NCI-H82 treated with DMSO at 0.1 percent for 48 hours (cell line): ENCODE results near the gene CIAO3.

Experiments used
- DNase-seq: peaks from one replicate; lab custom pipeline; 2025; ENCODE audit not compliant: unreplicated experiment; lab: John Stamatoyannopoulos, UW

CIAO3 gene

GRCh38 chr16:736936-737481 lies 3.8 kb downstream of the CIAO3 start:
- DNase-seq: no peak

DNA sequence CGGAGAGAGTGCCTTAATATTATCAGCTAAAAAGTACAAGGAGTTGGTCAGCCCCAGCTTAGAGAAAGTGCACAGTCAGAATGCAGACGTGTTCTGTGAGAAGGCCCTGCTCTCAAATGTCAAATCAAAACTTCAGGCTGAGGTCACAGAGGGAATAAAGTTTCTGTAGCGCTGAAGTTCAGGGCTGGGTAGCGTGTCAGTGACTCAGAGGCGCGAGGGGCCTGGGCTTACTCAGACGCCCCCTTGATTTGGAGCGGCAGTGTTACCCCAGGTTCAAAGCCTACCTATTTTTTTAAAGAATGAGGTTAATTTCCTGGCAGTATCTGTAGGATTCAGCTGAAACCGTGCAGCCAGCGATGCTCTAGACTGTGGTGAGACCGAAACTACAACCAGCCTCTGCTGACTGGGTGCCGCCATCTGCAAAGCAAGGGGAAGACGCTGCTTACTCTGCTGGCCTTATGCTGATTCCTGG lies 4.8 kb downstream of the CIAO3 start:
- no peak for DNase-seq

DNA sequence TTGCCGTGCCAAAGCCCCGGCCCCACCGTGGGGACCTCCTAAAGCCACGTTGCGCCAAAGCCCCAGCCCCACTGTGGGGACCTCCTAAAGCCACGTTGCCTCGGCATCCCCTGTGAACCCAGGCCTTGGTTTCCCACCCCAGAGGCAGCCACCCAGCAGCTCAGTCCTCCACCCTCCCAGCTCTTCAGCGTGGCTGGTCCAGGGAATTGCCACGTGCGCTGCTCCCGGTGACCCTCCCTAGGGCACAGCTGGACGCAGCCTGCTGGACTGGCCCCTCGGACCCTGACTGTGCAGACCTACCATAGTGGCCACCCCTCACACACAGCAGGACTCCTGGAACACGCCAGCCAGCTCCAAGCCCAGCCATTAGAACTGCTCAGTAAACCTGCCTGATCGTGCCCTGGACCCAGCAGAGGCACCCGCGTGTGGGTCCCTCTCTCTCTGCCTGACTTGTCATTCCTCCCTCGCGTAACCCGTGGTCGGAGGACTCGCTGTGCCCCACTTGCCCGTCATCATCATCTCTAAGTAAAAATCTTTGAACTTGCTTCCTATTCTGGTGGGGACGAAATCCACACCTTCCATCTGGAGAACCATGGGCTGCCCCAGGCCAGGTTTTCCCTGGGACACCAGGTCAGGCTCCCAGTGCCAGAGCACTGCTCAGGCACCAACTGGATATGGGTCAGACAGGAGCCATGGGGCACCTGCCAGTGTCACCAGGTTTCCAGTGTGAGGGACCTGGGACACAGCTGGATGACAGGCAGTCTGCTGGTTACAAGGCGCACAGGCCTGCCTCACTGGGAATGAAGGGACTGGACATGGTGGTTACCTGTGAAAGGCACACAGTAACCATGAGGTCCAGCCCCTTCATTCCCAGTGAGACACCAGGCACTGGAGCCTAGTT lies 5.6 kb downstream of the CIAO3 start:
- no peak for DNase-seq

- DNase-seq: no peak
These were observed 6.4 kb downstream of the CIAO3 start for GRCh38 chr16:734208-734980.

GRCh38 chr16:733382-734207 lies 7.2 kb downstream of the CIAO3 start:
- DNase-seq: no peak

DNA sequence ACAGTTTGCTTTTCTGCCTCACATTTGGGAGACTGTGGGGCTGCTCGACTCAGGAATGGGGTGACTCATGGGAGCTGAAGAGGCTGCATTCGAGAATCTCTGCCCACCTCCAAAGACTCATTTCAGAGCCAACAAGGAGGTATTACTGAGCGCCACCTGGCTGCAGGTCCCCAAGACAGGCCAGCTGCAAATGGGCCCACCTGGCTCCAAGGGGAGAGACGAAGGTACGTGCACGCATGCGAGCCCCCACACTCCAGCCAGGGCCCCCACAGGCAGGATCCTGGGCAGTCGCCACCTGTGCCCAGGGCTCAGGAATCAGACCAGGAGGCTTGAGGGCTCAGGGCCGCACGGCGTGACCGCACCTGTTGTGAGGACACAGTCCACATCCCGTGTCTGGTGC lies 7.9 kb downstream of the CIAO3 start:
- DNase-seq: no peak

DNA sequence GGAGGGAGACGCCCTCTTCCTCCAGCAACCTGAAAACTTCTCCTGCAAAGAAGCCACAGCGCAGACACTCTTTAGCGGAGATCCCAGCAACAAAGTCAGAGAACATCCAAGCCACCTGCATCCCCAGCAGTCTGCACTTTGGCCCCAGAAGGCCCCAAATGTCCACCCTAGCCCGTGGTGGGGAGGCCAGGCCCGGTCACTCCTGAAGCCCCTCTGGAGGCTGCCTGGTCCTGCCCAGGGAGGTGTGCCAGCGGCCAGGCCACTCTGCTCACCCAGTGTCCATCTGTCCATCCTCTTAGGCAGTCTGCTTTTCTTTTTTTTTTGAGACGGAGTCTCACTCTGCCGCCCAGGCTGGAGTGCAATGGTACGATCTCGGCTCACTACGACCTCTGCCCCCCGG lies 8.5 kb downstream of the CIAO3 start:
- no peak for DNase-seq

GRCh38 chr16:730666-731509 lies 9.9 kb downstream of the CIAO3 start:
- DNase-seq: no peak

DNA sequence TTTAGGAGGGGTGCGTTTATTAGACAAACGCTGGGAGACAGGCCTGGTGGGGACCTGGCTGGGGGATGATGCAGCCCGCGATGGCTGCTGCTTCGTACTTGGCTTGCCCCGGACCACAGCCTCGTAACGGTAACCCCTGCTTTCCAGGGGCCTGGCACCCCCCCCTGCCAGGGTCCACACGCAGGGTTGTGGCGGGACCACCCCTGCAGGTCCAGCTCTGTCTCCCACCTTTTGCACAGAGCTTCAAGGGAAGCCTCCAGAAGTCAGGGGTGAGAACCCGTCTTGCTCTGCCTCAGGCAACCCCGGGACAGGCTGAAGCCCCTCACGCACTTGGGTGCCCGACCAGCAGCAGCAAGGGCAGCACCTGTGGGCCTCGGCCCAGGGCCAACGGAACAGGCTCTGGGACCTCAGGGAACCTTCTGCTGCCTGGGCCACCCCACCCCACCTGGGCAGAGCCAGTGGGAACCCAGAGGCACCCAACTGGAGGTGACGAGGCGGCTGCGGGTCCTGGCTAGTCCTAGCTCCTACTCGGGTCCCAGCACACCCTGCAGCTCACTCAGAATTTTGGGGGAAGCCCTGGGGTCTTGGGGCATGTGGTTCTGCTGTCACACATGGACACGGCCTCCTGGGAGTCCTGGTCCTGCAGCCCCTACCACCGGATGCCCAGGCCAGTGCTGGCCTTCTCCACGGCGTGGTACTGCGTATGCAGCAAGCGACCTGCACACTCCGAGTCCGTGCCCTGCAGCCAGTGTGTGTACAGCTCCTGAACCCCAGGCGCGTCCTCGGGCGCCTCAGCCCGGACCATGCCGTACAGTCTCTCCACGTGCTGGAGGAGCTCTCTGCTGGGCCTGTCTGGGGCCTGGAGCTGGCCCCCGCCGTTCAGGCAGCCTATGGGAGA lies 10.8 kb downstream of the CIAO3 start:
- DNase-seq: no peak

DNA sequence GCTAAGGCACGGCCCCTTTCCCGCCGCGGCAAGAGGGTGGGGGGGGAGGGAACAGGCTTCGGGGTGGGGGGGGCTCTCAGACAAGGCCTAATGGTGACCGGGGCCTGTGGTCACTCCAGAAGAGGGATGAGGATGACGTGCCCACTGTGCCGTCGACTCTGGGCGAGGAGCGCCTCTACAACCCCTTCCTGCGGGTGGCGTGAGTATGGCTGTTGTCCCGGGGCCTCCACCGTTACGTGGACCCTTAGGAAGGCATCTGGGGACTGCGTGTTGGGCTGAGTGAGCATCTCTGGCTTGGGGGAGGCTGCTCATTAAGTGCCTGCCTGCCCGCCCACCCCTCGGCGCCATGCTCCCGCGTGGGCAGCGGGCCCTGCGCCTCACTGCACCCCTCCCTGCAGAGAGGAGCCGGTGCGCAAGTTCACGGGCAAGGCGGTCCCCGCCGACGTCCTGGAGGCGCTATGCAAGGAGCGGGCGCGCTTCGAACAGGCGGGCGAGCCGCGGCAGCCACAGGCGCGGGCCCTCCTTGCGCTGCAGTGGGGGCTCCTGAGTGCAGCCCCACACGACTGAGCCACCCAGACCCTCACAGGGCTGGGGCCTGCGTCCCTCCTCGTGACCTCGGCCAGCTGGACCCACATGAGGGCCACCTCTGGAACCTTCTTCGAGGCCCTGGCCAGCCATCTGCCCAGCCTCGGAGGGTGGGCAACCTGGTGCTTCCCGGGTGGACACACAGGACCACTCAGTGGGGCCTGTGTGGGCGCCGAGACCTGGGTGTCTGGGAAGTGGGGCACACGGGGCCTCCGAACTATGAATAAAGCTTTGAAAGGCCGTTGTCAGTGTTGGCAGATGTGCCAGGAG lies 11.7 kb downstream of the CIAO3 start:
- no peak for DNase-seq

DNA sequence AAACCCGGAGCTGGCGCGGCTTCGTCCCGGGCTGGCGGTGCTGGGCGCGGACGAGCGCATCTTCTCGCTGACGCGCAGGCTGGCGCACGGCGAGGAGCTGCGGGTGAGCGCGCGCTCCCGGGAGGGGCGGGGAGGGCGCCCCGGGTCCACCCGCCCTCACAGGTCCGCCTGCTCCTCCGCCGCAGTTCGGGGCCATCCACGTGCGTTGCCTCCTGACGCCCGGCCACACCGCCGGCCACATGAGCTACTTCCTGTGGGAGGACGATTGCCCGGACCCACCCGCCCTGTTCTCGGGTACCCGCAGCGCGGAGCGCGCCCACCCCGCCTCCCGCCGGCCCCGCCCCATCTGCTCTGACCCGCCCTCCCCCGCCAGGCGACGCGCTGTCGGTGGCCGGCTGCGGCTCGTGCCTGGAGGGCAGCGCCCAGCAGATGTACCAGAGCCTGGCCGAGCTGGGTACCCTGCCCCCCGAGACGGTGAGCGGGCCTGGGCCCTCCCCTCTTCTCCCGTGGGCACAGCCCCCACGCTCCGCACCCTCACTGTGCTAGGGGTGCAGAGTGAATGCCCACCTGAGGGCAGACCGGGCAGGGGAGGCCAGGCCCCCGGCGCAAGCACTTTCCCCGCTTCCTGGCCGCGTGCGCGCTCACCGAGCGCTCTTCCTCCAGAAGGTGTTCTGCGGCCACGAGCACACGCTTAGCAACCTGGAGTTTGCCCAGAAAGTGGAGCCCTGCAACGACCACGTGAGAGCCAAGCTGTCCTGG lies 12.5 kb downstream of the CIAO3 start:
- peak; percentile 21 for DNase-seq

- DNase-seq: no peak
These were observed 13.4 kb downstream of the CIAO3 start for GRCh38 chr16:727291-727977.

DNA sequence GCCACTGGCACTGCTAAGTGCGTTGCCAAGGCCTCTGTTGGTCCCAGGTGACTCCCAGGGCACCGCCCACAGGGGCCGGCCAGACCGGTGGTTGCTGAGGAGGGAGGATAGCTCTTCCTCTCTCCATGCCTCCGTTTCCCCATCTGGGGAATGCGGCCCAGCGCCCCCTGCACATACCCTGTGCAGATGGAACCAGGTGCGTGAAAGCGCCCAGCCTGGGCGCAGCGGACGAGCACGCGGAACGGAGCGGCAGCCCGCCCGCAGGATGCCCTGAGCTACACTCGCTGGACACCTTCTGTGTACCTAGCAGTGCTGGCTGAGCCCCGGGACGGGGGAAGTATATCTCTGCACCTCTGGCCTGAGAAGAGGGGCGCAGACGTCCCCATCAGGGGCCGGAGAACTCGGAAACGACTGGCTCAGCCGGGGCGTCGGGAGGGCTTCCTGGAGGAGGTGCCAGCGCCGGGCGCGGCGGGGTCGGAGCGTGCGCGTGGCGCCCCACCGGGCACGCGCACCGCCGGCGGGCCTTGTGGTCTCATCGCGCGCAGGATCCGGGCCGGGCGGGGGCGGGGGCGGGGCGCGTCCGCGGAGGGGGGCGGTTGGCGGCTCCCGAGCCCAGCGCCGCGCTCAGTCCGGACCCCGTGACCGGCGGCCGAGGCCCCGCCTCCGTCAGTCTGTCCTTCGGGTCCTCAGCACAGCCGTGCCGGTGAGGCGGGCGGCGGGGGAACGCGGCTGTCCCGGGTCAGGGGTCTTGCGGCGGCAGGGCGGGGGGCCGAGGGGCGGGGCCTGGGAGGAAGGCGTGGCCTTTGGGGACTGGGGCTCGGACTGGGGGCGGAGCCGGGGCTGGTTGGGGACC lies 14.1 kb downstream of the CIAO3 start, which contains the start of the genes CCDC78 and HAGHL:
Gene CCDC78, minus strand, starts transcription at position 6 of the 853 bp plus-strand sequence. CDS start 76 bp downstream, outside the sequence.
Gene HAGHL, plus strand, starts transcription at position 669 of the 853 bp plus-strand sequence. CDS start 404 bp downstream, outside the sequence.
- DNase-seq: peak; percentile 14

- DNase-seq: no peak
These were observed 14.7 kb downstream of the CIAO3 start for GRCh38 chr16:726188-726437.

DNA sequence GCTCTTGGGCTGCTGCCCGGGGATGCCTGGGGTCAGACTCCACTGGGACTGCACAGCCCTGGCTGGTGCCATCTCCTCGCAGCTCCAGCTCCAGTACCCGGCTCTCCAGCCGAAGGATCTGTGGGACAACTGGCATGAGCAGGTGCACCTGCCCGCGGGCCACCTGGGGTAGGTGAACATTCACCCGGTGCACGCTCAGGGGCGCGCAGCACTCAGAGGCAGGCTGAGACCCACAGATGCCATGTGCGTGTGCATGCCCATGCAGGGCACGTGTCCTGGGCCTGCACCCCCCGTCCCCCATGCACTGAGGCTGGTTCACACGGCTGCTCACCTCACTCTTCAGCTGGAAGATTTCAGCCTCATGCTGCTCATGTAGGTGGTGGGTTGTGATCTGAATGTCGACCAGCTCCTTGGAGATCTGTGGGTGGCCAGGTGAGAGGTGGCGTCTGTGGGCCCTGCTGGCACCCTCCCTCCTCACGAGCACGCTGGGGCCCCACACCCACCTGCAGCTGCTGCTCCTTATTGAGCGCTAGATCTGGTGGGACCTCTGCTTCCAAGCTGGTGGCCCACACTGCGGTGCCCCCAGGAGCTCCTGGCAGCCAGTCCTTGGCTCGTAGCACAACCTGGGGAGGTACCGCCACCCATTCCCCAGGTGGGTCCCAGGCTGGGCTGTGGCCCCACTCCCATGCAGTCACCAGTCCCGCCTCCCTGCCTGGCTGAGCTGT lies 15.2 kb downstream of the CIAO3 start:
- DNase-seq: no peak
